ENCODE results near the gene TSPAN14.
"Not testable (repeated sequence)": the region's sequence is repeated elsewhere in the genome, so short reads cannot be mapped to it uniquely, and the experiment has no call there.

TSPAN14 gene

DNA sequence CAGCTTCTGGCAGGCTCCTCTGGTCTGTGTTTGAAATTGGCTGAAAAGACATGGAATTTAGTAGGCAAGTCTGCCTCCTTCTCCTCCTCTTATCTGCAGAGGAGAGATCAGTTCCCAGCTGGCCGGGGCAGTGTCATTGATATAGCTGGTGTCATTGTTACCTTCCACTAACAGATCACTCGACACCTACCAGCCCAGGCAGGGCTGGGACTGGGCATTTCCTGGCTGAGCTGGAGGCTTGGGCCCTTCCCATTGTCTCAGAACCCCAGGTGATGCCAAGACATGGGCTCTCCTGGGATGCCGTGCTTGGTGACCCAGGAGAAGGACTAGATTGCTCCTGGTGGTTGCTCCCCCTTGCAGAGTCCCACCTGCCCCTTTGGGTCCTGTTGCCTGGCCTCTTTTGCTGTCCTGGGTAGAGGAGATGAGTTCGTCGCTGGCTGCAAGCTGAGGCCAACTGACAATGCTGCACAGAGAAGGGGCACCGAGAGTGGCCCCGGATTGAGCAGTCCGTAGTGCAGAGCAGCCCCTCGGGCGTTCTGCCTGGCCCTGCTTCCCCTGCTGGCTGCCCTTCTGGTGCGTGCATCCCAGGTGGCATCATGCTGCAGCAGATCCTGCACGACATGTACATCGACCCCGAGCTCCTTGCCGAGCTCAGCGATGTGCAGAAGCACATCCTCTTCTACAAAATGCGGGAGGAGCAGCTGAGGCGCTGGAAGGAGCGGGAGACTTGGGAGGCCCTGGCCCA is 83.8 kb downstream of the TSPAN14 start, which contains the start of gene SH2D4B:
Gene SH2D4B (plus strand): TSS at position 167 of the 745 bp plus-strand sequence. CDS start 430 bp downstream, at position 597.
- TF ChIP-seq GATA1 (IDR thresholded peaks at IDR 0.05; ENCODE audit: low read depth, low read length) (no peak), POLR2A (IDR thresholded peaks at IDR 0.05; ENCODE audit: low read length) (no peak)
- DNase-seq = no peak

DNA sequence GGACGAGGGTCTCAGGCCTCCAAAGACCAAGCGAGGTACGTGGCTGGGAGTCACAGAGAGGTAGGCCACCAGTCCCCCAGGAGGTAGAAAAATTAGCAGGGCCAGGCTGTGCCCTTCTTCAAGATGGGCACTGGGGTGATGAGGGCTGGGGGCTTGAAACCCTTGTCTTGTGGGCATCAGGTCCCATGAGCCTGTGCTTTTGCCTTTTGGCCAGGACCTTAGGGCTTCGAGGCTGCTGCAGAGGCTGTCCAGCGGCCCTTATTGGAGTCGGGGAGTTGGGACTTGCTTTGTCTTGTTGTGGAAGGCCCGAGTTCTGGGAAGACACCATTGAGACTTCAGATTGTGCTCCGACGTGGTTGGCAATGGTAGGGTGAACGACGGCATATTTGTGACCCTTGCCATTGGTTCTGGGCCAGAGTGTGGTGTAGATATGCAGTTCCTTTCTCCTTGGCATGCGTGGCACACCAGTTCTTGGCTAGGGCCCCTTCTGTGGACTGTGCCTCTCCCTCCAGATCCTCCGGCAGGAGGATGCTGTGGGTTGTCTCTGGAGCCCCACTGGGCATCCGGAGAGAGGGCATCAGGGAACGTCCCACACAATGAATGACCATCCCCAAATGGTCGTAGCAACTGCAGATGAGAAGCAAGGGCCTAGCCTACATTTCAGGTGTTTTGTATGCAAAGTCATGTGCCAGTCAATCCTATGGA is 84.5 kb downstream of the TSPAN14 start:
- no peak for TF ChIP-seq GATA1 (IDR thresholded peaks at IDR 0.05; ENCODE audit: low read depth, low read length)
- TF ChIP-seq POLR2A (IDR thresholded peaks at IDR 0.05; ENCODE audit: low read length) = no peak
- no peak for DNase-seq

DNA sequence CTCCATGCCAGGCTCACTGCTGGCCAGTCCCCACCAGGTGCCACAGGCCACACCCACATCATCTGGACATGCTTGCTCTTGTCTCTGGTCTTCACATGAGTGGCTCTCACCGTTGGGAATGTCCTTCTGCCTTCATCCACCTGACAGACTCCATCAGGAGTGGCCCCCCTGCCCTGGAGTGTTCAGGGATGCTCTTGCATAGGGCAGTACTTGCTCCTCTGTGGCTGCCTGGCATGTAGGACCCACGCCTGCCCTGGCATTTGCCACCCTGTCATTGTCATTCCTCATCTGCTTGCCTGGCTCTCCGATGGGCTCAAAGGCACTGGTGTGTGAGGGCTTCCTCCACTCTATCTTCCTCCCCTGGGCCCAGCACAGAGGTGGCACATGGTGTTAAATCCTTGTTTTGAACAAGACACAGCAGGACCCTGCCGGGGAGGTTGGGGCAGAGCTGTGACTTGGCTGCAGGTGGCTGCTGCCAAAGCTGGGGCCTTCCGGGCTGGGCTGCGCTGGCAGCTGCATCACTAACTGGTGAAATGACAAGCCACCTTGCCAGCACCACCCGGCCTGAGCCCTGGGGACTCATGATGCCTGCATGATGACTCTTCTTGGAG is 85.4 kb downstream of the TSPAN14 start:
- DNase-seq = no peak
- TF ChIP-seq POLR2A (IDR thresholded peaks at IDR 0.05; ENCODE audit: low read length) (no peak), GATA1 (IDR thresholded peaks at IDR 0.05; ENCODE audit: low read depth, low read length) (no peak)

DNA sequence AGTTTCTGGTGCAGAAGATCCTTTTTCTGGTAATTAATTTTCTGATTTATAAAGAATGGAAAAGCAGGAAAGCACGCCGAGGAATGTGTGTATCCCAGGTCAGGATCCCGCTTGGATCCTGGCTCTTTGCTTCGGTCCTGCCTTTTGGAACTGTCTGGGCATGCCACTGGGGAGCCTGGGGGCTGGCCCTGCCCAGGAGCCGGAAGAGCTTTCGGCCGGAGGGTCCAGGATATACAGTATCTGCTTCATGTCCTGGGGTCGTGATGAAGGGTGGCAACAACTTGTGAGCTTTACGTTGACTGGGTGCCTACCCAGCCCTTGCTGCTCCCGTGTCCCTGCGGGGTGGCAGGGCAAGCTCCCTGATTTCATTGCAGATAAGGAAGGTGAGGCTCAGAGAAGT is 86.0 kb downstream of the TSPAN14 start:
- no peak for TF ChIP-seq POLR2A (IDR thresholded peaks at IDR 0.05; ENCODE audit: low read length)
- no peak for TF ChIP-seq GATA1 (IDR thresholded peaks at IDR 0.05; ENCODE audit: low read depth, low read length)
- DNase-seq = no peak

DNA sequence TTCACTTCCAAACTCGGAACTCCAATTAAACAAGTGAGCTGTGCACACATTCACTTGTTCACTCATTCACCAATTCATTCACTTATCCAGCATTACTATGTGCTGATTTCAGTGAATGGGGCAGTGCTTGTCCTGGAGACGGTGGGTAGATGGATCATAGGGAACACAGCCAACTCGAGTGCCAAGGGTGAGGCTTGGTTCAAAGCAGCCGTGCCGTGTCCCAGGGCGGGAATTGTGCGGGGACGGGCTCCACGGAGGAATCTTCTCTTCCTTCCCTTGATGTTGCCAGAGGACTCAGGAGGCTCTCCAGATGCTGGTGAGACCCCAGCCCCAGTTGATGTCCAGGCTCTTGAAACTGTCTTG is 86.5 kb downstream of the TSPAN14 start:
- no peak for TF ChIP-seq GATA1 (IDR thresholded peaks at IDR 0.05; ENCODE audit: low read depth, low read length)
- no peak for DNase-seq

DNA sequence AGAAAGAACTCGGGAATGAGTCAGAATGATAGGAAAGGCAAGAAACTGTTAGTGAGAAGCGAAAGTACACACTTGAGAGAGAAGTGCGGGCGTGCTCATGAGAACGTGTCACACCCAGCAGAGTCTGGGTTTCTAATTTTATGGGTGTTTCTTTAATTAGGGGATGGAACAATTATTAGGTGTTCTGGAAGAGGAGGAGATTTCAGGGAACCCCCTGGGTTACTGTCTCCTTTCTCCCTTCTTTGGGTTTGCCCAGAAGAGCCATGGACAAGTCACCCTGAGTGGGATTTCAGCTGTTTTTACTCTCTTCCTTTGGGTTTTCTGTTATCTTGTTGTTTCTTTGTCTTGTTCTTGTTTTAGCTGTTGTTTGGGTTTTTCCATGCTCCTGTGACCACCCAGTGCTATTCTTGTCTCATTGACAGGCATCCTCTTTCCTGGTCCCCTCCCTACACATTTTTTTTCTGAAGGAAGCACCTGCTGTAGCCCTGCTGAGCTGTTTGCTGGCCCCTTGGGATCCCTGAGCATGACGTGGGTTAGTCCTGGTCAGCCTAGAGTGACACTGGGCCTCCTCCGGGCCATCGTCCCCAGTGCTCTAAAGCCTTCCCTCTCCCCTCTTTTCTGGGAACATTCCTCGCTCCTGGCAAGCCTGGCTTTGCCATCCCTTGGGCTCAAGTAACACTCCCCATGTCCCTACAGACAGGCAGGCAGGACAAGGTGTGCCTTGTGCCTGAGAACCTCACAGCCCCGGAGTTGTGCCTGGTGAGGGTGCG is 87.1 kb downstream of the TSPAN14 start:
- no peak for TF ChIP-seq POLR2A (IDR thresholded peaks at IDR 0.05; ENCODE audit: low read length)
- TF ChIP-seq GATA1 (IDR thresholded peaks at IDR 0.05; ENCODE audit: low read depth, low read length) = no peak
- DNase-seq = no peak

DNA sequence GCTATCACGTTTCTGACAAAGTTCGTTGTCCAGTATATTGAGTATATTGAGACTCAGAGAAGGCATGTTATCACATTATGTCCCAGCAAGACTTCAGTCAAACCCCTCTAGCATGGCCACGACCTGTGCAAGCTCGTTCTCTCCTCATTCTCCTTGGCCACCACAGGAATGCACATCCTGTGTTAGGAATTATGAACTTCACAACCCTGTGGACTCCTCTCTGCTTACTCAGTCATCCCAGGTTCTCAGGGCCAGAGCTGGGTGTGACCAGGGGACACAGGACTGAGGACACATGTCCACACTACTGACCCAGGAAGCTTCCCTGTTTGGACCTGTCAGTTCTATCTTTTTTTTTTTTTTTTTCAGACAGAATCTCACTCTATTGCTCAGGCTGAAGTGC is 87.9 kb downstream of the TSPAN14 start:
- no peak for DNase-seq
- TF ChIP-seq GATA1 (IDR thresholded peaks at IDR 0.05; ENCODE audit: low read depth, low read length) = no peak
- no peak for TF ChIP-seq POLR2A (IDR thresholded peaks at IDR 0.05; ENCODE audit: low read length)

DNA sequence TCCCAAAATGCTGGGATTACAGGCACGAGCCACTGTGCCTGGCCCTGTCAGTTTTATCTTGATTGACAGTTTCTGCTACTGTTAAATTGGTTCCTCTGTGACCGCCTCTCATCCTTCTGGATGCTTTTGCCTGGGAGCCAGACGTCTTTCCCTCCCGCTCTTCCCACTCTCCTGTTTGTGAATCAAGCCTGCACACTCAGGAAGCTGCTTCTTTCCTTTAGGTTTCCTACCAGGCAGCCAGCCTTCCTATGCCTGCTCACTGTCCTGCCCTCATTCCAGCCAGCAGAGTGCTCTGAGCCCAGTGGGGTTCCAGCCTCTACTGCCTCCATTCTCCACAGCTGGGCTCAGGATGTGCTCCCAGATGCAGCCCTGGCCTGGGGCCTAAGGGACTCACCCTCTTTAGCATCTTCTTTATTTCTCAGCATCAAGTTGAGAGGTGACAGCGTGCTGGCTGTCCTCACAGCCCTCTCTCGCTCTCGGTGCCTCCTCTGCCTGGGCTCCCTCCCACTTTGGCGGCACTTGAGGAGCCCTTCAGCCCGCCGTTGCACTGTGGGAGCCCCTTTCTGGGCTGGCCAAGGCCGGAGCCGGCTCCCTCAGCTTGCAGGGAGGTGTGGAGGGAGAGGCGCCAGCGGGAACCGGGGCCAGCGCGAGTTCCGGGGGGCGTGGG is 88.7 kb downstream of the TSPAN14 start:
- DNase-seq = no peak

DNA sequence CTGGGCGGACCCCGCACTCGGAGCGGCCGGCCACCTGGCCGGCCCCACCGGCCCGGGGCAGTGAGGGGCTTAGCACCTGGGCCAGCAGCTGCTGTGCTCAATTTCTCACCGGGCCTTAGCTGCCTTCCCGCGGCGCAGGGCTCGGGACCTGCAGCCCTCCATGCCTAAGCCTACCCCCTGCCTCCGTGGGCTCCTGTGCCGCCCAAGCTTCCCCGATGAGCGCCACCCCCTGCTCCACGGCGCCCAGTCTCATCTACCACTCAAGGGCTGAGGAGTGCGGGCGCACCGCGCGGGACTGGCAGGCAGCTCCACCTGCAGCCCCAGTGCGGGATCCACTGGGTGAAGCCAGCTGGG is 89.2 kb downstream of the TSPAN14 start:
- not testable (repeated sequence) for DNase-seq

More for the DNA sequence above, 88.7 kb downstream of the TSPAN14 start:
- no peak for TF ChIP-seq POLR2A (IDR thresholded peaks at IDR 0.05; ENCODE audit: low read length)
- TF ChIP-seq GATA1 (IDR thresholded peaks at IDR 0.05; ENCODE audit: low read depth, low read length) = no peak

- TF ChIP-seq POLR2A (IDR thresholded peaks at IDR 0.05; ENCODE audit: low read length) (no peak), GATA1 (IDR thresholded peaks at IDR 0.05; ENCODE audit: low read depth, low read length) (no peak)
- no peak for DNase-seq
These were observed 90.3 kb downstream of the TSPAN14 start for GRCh38 chr10:80544316-80544953.

DNA sequence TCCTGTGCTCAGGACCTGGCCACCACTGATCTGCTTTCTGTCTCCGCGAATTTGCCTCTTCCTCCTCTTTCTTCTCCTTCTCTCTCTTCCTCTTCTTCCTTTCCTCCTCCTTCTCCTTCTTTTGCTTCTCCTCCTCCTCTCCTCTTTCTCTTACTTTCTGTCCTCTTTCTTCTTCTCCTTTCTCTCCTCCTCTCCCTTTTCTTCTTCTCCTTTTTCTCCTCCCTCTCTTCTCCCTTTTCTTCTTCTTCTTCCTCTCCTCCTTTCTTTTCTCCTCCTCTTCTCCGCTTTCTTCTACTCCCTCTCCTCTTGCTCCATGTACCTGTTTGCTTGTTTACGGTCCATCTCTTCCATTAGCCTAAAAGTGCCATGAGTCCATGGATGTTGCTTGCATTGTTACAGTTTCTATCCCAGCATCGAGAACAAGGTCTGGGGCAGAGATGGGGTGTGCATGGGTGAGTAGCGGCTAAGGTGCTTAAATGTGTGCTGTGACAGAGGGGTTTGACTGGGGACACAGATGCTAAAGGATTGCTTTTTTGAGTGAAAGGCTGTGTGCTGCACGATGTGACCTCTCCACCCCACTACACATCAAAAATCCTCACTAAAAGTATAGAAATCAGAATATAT is 91.3 kb downstream of the TSPAN14 start:
- TF ChIP-seq POLR2A (IDR thresholded peaks at IDR 0.05; ENCODE audit: low read length) (no peak), GATA1 (IDR thresholded peaks at IDR 0.05; ENCODE audit: low read depth, low read length) (no peak)
- DNase-seq = no peak

GRCh38 chr10:80552151-80552646 is 98.1 kb downstream of the TSPAN14 start:
- DNase-seq = no peak
- TF ChIP-seq POLR2A (IDR thresholded peaks at IDR 0.05; ENCODE audit: low read length) = no peak
- no peak for TF ChIP-seq GATA1 (IDR thresholded peaks at IDR 0.05; ENCODE audit: low read depth, low read length)

DNA sequence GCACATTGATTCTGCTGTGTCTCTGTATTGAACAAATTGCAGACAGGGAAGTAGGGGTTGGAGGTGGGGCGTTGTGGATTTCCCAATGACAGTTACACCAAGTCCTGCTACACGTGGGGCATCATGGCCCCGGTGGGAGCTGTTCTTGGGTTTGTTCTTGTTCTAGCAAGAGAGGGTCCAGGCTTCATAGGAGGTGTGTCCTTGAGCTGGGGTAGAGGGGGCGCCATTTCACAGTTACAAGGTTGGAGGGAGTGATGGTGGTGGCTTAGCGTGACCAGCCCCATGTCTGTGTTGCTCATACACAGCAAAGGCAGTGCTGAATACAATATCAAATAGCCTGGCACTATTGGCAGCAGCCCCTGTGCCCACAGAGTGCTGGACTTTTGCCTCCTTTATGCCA is 99.3 kb downstream of the TSPAN14 start:
- DNase-seq = no peak
- TF ChIP-seq GATA1 (IDR thresholded peaks at IDR 0.05; ENCODE audit: low read depth, low read length) (no peak), POLR2A (IDR thresholded peaks at IDR 0.05; ENCODE audit: low read length) (no peak)
